Glutamatergic neuron (in vitro differentiated cells): ENCODE measurements around the gene SUOX. TPM values are rescaled to one million over a fixed set of nuclear protein-coding genes. Genes with fewer than 3 reads are reported as not detected.
A peak's percentile ranks its signal among the peaks of the same experiment; 100 is the strongest.

Source experiments
- DNase-seq: peaks from one replicate; pipeline ENCODE4 v3.0.0; 2022
- H3K27ac Mint-ChIP-seq: one replicate; pipeline ENCODE4 v1.8.0; 2020; ENCODE audit warnings: mild to moderate bottlenecking, mixed read lengths, inconsistent platforms; ENCODE audit not compliant: unreplicated experiment
- H3K27me3 Mint-ChIP-seq: one replicate; pipeline ENCODE4 v1.8.0; 2020; ENCODE audit warnings: mild to moderate bottlenecking, moderate library complexity, mixed read lengths, inconsistent platforms; ENCODE audit not compliant: unreplicated experiment
- H3K36me3 Mint-ChIP-seq: one replicate; pipeline ENCODE4 v1.8.0; 2020; ENCODE audit warnings: mild to moderate bottlenecking, mixed read lengths, inconsistent platforms; ENCODE audit not compliant: unreplicated experiment
- H3K4me1 Mint-ChIP-seq: one replicate; pipeline ENCODE4 v1.8.0; 2020; ENCODE audit warnings: mild to moderate bottlenecking, low read depth, mixed read lengths, inconsistent platforms; ENCODE audit not compliant: unreplicated experiment
- H3K4me3 Mint-ChIP-seq: one replicate; pipeline ENCODE4 v1.8.0; 2020; ENCODE audit warnings: mild to moderate bottlenecking, mixed read lengths, inconsistent platforms; ENCODE audit not compliant: unreplicated experiment
- H3K9me3 Mint-ChIP-seq: one replicate; pipeline ENCODE4 v1.8.0; 2020; ENCODE audit warnings: mild to moderate bottlenecking, moderate library complexity, mixed read lengths, inconsistent platforms; ENCODE audit not compliant: unreplicated experiment
- long read RNA-seq: library from polyadenylated mRNA; unstranded; transcript quantifications from one replicate; pipeline ENCODE4 v2.0.0, GENCODE V29; 2020; ENCODE audit not compliant: unreplicated experiment
- total RNA-seq: library from RNA; stranded (reverse); fragmentation: NEBNext Ultra II Directional; extraction: Animal tissue kit (Norgen Biotek cat#: 25700); gene quantifications from one replicate; pipeline ENCODE4 v1.2.1, GENCODE V29; 2021; ENCODE audit not compliant: unreplicated experiment
- TF ChIP-seq, protein P1 (sequence below): fragments of 200-600 bp; sonication (generic); IDR thresholded peaks from one replicate; pipeline ENCODE4 v1.5.0; 2021; ENCODE audit not compliant: partially characterized antibody, unreplicated experiment

Gene SUOX
- 23.9 TPM for total RNA-seq
- long read RNA-seq, partial matches to known transcripts: 1 of 10 reads
- long read RNA-seq, other reads (novel, unspliced or antisense): 2 of 10 reads

DNA sequence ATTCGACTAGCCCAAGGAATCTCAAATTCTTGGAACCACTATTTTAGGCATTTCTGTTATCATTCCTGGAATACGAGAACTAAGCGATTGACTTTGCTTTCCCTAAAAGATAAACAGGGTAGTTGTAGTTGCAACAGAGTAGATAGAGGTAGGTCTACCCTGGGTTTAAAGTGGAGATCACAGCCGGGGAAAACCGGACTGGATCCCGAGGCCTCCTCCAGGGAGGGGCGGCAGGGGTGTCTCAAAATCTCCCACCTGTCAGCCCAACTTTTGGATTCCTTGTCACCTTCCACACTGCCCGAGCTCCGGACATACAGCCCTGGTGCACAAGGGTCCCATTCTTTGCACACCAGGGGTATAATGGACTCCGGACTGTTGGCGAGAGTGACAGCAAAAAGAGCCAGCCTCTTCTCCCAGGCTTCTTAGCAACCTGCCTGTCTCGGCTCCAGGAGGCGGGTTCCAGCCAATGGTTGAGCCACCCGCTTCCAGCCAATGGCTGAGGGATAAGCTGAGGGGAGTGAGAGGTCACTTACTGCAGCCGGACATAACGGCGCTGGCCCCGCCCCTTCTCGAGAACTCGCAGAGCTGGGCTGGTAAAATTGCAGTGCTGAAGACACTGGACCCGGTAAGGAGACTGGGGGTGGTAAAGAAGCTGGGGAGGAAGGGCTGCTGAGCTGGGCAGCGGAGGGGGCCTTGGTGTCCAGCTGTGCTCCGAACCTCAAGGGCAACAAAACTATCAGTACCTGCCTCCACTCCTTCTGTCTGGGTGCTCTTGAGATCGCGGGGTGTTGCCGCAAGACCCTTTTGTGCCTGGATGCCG is at the start of gene SUOX:
Gene SUOX (plus strand): TSS at position 562 of the 820 bp plus-strand sequence. CDS start 4,946 bp downstream, outside the sequence.
- Mint-ChIP-seq H3K9me3 (peaks cover 11% of the 10 kb centered on the region), H3K27me3 (no peaks in the 10 kb centered on the region), H3K4me1 (no peaks in the 10 kb centered on the region), H3K4me3 (peak within 1 kb of the TSS; percentile 96), H3K27ac (peak within 1 kb of the TSS; percentile 87), H3K36me3 (no peaks in the 10 kb centered on the region)
- TF ChIP-seq, protein P1, sequence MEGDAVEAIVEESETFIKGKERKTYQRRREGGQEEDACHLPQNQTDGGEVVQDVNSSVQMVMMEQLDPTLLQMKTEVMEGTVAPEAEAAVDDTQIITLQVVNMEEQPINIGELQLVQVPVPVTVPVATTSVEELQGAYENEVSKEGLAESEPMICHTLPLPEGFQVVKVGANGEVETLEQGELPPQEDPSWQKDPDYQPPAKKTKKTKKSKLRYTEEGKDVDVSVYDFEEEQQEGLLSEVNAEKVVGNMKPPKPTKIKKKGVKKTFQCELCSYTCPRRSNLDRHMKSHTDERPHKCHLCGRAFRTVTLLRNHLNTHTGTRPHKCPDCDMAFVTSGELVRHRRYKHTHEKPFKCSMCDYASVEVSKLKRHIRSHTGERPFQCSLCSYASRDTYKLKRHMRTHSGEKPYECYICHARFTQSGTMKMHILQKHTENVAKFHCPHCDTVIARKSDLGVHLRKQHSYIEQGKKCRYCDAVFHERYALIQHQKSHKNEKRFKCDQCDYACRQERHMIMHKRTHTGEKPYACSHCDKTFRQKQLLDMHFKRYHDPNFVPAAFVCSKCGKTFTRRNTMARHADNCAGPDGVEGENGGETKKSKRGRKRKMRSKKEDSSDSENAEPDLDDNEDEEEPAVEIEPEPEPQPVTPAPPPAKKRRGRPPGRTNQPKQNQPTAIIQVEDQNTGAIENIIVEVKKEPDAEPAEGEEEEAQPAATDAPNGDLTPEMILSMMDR: no peak
- peak; percentile 95 for DNase-seq

- H3K27me3 Mint-ChIP-seq: peaks cover 3% of the 10 kb centered on the region
- H3K36me3 Mint-ChIP-seq: no peaks in the 10 kb centered on the region
- H3K4me1 Mint-ChIP-seq: no peaks in the 10 kb centered on the region
- H3K4me3 Mint-ChIP-seq: no peak overlapping the region
- no peak overlapping the region for H3K27ac Mint-ChIP-seq
- peaks cover 5% of the 10 kb centered on the region for H3K9me3 Mint-ChIP-seq
- DNase-seq: no peak
- TF ChIP-seq, protein P1: no peak
Measured at GRCh38 chr12:55955344-55955743, 41.7 kb upstream of the SUOX start.

DNA sequence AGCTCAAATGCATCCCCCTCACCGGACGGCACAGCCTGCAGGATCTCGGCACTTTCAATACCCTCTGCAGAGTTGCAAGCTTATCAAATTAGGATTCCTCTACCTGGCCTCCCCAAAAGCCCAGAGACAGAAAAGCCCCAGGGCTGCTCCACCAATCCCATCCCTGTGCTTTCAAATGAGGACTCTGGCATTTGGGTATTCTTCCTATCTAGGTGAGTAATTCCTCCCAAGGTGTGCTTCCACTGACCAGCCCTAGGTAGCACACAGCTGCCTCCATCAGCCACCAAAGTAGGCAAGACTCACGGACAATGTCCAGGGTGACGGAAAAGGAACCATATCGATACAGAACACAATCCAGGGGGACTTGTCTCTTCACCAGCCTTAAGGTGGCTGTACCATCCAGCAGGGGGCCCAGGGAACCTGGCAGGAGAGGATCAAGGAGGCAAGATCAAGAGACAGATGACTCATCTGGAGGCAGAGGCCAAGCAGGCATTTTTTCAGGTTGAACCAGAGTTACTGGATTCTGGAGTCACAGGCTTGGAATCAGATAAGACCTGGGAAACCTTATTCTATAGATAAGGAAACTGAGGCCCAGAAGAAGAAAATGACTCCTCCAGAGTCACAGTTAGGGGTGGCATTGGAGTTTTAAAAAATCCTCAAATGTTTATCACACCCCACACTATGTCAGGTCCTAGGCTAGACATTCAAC is 41.1 kb upstream of the SUOX start:
- Mint-ChIP-seq H3K27ac (no peak overlapping the region), H3K36me3 (no peaks in the 10 kb centered on the region), H3K27me3 (peaks cover 3% of the 10 kb centered on the region), H3K4me1 (no peaks in the 10 kb centered on the region), H3K9me3 (peaks cover 5% of the 10 kb centered on the region), H3K4me3 (no peak overlapping the region)
- no peak for DNase-seq
- TF ChIP-seq, protein P1: no peak

DNA sequence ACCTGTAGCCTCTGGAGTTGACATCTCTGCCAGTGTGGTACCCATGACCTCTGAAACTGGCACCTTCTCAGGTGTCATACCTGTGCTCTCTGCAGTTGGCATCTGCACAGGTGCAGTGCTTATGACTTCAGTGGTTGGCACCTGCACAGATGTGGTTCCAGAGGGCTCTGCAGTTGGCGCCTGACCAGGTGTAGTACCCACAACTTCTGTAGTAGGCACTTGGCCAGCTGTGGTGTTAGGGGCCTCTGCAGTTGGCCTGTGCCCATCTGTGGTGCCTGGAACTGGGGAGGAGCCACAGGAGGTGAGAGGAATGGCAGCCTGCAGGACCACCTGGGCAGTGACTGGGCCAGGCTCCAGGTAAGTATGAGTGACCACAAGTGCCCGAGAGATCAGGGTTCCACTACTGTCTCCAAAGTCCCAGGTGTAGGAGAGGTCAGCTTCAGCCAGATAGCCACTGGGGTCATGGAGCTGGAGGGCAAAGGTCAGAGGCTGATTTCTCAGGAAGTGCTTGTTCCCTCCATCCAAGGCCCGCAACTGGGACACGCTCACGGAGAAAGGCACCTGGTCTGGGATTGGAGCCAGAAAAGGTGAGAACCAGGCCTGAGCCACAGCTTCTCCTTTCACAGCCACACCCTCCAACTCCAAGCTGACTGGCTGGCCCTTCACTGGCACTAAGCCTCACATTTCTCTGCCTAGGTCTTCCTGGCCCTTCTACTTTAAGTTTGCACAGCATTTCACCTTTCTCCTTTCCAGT is 39.8 kb upstream of the SUOX start:
- DNase-seq: no peak
- Mint-ChIP-seq H3K9me3 (peaks cover 5% of the 10 kb centered on the region), H3K27me3 (peaks cover 3% of the 10 kb centered on the region), H3K36me3 (no peaks in the 10 kb centered on the region), H3K4me3 (no peak overlapping the region), H3K4me1 (no peaks in the 10 kb centered on the region), H3K27ac (no peak overlapping the region)
- TF ChIP-seq, protein P1: no peak
